K562 (cell line): ENCODE results near the gene ANKH. TPM values are rescaled to one million over a fixed set of nuclear protein-coding genes. Genes with fewer than 3 reads are reported as not detected.

ENCODE experiments used
- CBX8 ChIP-seq: fragments of 200-600 bp; sonication (generic); IDR thresholded peaks from 2 replicates; pipeline ENCODE4 v1.6.1; 2012; ENCODE audit warnings: borderline replicate concordance, mixed run types, low read depth, mild to moderate bottlenecking, moderate library complexity, mixed read lengths, low read length, control low read depth, inconsistent platforms; ENCODE audit not compliant: poor library complexity, severe bottlenecking; ENCODE audit errors: extremely low read depth
- CCAR2 ChIP-seq: fragments of 200-400 bp; formaldehyde crosslinking; IDR thresholded peaks from 2 replicates; pipeline ENCODE4 v1.6.1; 2017; ENCODE audit warnings: mild to moderate bottlenecking, low read depth, low read length
- CHD1 ChIP-seq: fragments of 200-600 bp; sonication (generic); IDR thresholded peaks from one replicate; pipeline ENCODE4 v1.6.1; 2012; ENCODE audit warnings: mild to moderate bottlenecking, moderate library complexity, low read length, inconsistent platforms
- HDAC8 ChIP-seq: fragments of 450-650 bp; IDR thresholded peaks from 2 replicates; pipeline ENCODE4 v1.6.1; 2016; ENCODE audit warnings: mild to moderate bottlenecking, missing genetic modification characterization, moderate library complexity, missing compliant biosample characterization
- MXI1 ChIP-seq: IDR thresholded peaks from 2 replicates; pipeline ENCODE4 v1.6.1; 2011; ENCODE audit warnings: low read depth, mild to moderate bottlenecking, improper control_type of control experiment, low read length
- PHF21A ChIP-seq: fragments of 450-650 bp; IDR thresholded peaks from 2 replicates; pipeline ENCODE4 v1.6.1; 2017; ENCODE audit warnings: low read depth, borderline replicate concordance
- POU5F1 ChIP-seq: fragments of 150-350 bp; IDR thresholded peaks from 2 replicates; pipeline ENCODE4 v1.6.1; 2014; ENCODE audit warnings: borderline replicate concordance, low read length, low read depth, mild to moderate bottlenecking; ENCODE audit not compliant: partially characterized antibody
- SMARCE1 ChIP-seq: fragments of 450-650 bp; IDR thresholded peaks from 2 replicates; pipeline ENCODE4 v1.7.1; 2016; ENCODE audit warnings: mild to moderate bottlenecking
- THAP7 ChIP-seq: fragments of 250-450 bp; sonication (Bioruptor Pico); IDR thresholded peaks from 2 replicates; pipeline ENCODE4 v1.5.0; 2021
- ZNF239 ChIP-seq: fragments of 250-450 bp; sonication (Bioruptor Pico); IDR thresholded peaks from 2 replicates; pipeline ENCODE4 v1.4.0; 2020; ENCODE audit warnings: mild to moderate bottlenecking
- polyA plus RNA-seq, 8 experiments: library from polyadenylated mRNA; depleted of rRNA in 4 of 8; stranded (reverse) in 5 of 8; unstranded in 3 of 8; fragments of >200 nt; fragmentation: Nextera tagmentation in 2 of 8; fragmentation: Illumina TruSeq in 1 of 8; extraction: Ambion mirVana in 2 of 8; extraction: Trizol in 1 of 8; gene quantifications; 2 replicates each; pipeline versions ENCODE4 v1.2.1 to v1.2.3, GENCODE V29; 2011 to 2014; ENCODE audit warnings: inconsistent platforms in 1 of 8, missing spikeins in 1 of 8
- total RNA-seq, 7 experiments: library from RNA; depleted of rRNA in 6 of 7; stranded (reverse); fragments of >200 nt in 6 of 7; fragmentation: Illumina TruSeq in 2 of 7; extraction: Trizol in 2 of 7; gene quantifications; 2 replicates each; pipeline versions ENCODE4 v1.2.1 to v1.2.3, GENCODE V29; 2011 to 2021; ENCODE audit warnings: low replicate concordance in 1 of 7
- TF ChIP-seq, protein P1 (sequence below): fragments of 450-650 bp; IDR thresholded peaks from 2 replicates; pipeline ENCODE4 v1.6.1; 2016; ENCODE audit warnings: low read depth

The ANKH gene
- total and polyA plus RNA-seq, 9 of the 15 experiments (the other 6 are each of a cell fraction or from before 2014, with no cell fraction given): 0.79 to 12.2 (median 4.5) TPM

GRCh38 chr5:14768508-14769365 lies 102.8 kb downstream of the ANKH start (continued):
- TF ChIP-seq, protein P1, sequence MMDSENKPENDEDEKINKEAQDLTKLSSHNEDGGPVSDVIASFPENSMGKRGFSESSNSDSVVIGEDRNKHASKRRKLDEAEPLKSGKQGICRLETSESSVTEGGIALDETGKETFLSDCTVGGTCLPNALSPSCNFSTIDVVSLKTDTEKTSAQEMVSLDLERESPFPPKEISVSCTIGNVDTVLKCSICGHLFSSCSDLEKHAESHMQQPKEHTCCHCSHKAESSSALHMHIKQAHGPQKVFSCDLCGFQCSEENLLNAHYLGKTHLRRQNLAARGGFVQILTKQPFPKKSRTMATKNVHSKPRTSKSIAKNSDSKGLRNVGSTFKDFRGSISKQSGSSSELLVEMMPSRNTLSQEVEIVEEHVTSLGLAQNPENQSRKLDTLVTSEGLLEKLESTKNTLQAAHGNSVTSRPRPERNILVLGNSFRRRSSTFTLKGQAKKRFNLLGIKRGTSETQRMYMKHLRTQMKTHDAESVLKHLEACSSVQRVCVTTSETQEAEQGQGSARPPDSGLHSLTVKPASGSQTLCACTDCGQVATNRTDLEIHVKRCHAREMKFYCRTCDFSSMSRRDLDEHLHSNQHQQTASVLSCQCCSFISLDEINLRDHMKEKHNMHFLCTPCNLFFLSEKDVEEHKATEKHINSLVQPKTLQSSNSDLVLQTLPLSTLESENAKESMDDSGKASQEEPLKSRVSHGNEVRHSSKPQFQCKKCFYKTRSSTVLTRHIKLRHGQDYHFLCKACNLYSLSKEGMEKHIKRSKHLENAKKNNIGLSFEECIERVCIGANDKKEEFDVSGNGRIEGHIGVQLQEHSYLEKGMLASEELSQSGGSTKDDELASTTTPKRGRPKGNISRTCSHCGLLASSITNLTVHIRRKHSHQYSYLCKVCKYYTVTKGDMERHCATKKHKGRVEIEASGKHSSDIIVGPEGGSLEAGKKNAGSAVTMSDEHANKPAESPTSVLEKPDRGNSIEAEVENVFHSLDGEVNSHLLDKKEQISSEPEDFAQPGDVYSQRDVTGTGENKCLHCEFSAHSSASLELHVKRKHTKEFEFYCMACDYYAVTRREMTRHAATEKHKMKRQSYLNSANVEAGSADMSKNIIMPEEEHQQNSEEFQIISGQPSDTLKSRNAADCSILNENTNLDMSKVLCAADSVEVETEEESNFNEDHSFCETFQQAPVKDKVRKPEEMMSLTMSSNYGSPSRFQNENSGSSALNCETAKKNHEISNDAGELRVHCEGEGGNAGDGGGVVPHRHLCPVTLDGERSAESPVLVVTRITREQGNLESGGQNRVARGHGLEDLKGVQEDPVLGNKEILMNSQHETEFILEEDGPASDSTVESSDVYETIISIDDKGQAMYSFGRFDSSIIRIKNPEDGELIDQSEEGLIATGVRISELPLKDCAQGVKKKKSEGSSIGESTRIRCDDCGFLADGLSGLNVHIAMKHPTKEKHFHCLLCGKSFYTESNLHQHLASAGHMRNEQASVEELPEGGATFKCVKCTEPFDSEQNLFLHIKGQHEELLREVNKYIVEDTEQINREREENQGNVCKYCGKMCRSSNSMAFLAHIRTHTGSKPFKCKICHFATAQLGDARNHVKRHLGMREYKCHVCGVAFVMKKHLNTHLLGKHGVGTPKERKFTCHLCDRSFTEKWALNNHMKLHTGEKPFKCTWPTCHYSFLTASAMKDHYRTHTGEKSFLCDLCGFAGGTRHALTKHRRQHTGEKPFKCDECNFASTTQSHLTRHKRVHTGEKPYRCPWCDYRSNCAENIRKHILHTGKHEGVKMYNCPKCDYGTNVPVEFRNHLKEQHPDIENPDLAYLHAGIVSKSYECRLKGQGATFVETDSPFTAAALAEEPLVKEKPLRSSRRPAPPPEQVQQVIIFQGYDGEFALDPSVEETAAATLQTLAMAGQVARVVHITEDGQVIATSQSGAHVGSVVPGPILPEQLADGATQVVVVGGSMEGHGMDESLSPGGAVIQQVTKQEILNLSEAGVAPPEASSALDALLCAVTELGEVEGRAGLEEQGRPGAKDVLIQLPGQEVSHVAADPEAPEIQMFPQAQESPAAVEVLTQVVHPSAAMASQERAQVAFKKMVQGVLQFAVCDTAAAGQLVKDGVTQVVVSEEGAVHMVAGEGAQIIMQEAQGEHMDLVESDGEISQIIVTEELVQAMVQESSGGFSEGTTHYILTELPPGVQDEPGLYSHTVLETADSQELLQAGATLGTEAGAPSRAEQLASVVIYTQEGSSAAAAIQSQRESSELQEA: no peak
- TF ChIP-seq CCAR2 (no peak), THAP7 (no peak), SMARCE1 (no peak), ZNF239 (CRISPR knock-in tag) (no peak), CBX8 (no peak), CHD1 (no peak), MXI1 (no peak), POU5F1 (no peak), HDAC8 (no peak), PHF21A (no peak)
